Skin epidermis (tissue), 12 donors: Measurements from ENCODE around the gene USP32.
"Not testable (repeated sequence)": the region's sequence is repeated elsewhere in the genome, so short reads cannot be mapped to it uniquely, and the experiment has no call there.

Experiments used
- H3K27ac ChIP-seq, 21 experiments: fragments of 200-600 bp; sonication (generic) in 11 of 21; one replicate each; pipeline ENCODE4 v1.5.0; 2020; ENCODE audit warnings: mild to moderate bottlenecking in 3 of 21, inconsistent platforms in 2 of 21, moderate library complexity in 2 of 21
- H3K4me3 ChIP-seq, 7 experiments: fragments of 200-600 bp; sonication (generic) in 2 of 7; one replicate each; pipeline ENCODE4 v1.5.0; 2020; ENCODE audit warnings: inconsistent platforms in 2 of 7, mild to moderate bottlenecking in 2 of 7, moderate library complexity in 1 of 7

USP32 gene

GRCh38 chr17:60205782-60206181, 186.2 kb downstream of the USP32 start:
- not testable (repeated sequence) for H3K27ac ChIP-seq, H3K4me3 ChIP-seq

DNA sequence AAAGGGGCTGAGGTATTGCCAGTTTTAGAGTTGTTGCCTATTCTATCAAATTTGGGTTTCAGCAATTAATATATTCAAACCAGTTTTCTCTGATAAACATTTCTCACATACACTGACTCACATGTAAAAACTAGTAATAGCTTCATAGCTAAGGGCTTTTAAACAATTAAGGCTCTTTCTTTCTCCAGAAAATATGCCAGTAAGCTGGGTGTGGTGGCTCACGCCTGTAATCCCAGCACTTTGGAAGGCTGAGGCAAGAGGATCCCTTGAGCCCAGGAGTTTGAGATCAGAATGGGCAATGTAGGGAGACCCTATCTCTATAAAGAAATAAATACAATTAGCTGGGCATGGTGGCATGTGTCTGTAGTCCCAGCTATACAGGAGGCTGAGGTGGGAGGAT, 193.3 kb downstream of the USP32 start:
- not testable (repeated sequence) for H3K4me3 ChIP-seq, H3K27ac ChIP-seq

- H3K4me3 ChIP-seq, H3K27ac ChIP-seq: not testable (repeated sequence)
Observed at GRCh38 chr17:60194141-60194540, 197.8 kb downstream of the USP32 start.

- no peak overlapping the region for H3K4me3 ChIP-seq
- no peak overlapping the region for H3K27ac ChIP-seq
Observed at GRCh38 chr17:60193482-60193881, 198.5 kb downstream of the USP32 start.

DNA sequence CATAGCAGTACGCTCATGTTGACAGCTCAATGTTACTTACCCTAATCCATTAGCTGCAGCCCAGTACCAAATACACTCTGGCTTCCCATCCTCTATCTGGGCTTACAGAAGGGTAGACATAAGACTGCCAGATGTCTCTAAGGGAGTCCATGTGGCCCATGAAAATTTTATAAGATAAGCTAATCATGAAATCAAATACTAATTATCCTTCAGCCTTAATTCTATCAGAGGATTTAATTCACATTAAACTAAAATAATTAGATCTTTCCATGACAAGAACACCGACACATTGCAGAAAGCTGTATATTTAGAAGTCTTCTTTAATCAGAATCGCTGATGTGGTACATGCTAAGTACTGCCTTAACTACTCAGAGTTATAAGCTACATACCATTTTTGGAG, 198.9 kb downstream of the USP32 start:
- not testable (repeated sequence) for H3K27ac ChIP-seq, H3K4me3 ChIP-seq

GRCh38 chr17:60190032-60190431, 201.9 kb downstream of the USP32 start:
- not testable (repeated sequence) for H3K4me3 ChIP-seq

GRCh38 chr17:60188759-60189158, 203.2 kb downstream of the USP32 start:
- Histone ChIP-seq H3K4me3 (no peak overlapping the region), H3K27ac (no peak overlapping the region)

More at GRCh38 chr17:60190032-60190431, 201.9 kb downstream of the USP32 start:
- H3K27ac ChIP-seq: not testable (repeated sequence)

DNA sequence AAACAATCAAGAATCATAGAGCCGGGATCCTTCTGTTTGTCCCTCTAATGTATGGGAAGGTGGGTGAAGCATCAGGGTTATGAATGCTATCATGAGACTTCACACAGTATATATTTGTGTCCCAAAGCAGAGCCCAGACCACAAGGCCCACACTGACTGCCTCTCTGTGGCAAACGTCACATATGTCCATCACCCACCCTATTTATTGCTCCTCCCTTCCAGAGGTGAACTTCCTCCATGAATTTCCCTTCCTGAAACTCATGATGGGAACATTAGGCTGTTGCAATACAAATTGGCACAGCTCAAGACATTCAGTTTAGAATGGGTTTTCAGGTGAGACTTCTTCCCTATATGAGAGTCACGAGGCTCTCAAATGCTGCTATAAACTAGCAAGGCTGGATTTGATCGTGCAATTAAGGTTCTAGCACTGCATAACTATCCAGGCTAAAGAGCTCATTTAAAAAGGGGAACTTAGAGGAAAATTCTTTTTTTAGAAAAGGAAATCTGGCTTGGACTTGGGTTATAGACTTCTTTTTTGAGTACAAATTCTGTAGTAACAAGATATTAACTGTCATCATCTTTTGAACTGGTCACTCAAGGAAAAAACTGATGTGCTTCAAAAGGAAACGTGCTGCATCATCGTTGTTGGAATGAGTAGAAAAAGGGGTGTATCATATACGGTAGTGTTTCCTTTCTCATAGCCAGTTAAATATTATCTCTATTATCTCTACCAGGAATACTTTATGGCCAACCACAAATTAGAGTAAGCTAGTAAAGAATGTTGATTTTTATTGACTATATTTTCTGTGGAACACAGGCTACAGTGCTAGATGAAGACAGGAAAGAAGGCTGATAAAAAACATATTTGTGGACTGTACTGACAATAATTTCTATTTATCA, 204.8 kb downstream of the USP32 start:
- H3K4me3 ChIP-seq, H3K27ac ChIP-seq: not testable (repeated sequence)

DNA sequence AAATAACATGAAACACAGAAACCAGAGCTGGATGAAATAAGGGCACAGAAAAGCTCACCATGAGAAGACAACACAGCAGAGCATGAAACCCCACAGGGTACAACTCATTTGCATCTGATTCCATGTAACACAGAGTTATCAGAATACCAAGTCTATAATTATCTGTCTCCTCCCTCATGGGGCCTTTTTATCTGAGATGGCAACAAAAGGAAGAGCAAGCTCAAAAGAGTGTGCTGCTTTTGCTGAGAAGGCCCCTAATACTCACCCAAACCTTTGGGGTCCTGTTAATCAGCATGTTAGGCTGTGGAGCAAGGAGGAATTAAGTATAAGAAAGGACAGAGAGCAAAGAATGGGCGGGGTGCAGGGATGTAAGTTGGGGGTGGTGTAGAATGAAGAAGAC, 205.6 kb downstream of the USP32 start:
- not testable (repeated sequence) for H3K4me3 ChIP-seq, H3K27ac ChIP-seq

GRCh38 chr17:60180380-60180779, 211.6 kb downstream of the USP32 start:
- H3K4me3 ChIP-seq, H3K27ac ChIP-seq: not testable (repeated sequence)

DNA sequence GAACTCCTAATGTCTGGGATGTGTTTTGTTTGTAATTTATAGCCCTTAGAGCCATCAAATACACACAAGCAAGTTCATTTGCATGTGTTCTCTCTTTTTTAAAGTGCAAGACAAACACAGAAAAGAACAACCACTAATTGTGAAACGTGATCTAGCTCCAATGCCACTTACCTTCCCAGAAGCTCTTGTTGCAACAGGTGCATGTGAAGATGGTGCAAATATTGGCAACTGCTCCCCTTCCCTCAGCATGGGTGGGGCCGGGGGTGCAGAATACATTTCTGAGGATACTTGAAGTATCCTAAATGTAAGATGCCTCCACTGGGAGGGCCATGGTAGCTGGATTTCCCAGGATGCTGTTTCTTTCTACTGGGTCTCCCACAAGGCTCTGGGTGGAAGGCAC, 213.8 kb downstream of the USP32 start:
- H3K4me3 ChIP-seq, H3K27ac ChIP-seq: not testable (repeated sequence)

GRCh38 chr17:60176763-60177162, 215.2 kb downstream of the USP32 start:
- not testable (repeated sequence) for H3K27ac ChIP-seq, H3K4me3 ChIP-seq

DNA sequence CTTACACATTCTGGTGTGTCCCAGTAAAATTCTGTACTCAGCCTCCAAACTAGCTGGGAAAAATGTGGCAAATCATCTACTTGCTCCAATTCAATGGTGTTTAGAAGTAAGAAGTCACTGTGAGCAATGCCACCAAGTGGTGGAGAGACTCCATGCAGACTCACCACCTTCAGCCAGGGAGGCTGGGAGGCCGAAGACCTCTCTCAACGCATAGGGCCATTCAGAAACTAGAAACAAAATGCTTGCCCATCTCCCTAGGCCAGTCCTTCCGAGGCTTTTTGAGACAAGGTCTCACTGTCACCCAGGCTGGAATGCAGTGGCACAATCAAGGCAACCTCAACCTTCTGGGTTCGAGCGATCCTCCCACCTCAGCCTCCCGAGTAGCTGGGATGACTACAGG, 217.2 kb downstream of the USP32 start:
- H3K4me3 ChIP-seq, H3K27ac ChIP-seq: not testable (repeated sequence)

DNA sequence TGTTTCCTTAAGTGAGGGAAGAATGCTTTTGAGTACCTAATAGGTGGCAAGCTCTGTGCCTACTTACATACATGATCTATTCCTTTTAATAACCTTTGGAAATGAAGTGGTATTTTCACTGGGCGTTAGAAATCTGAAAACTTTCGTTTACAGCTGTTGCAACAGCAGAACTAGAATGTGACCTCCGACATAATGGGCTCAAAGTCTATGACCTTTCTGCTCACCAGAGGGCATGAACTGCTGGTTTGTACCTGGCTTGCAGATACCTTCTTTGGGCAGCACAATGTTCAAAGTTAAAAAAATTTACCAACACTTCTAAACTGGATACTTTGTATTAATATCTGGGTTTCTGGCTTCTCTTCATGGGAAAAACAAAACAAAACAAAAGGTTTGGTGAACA, 217.9 kb downstream of the USP32 start:
- Histone ChIP-seq H3K4me3 (no peak overlapping the region), H3K27ac (no peak overlapping the region)

DNA sequence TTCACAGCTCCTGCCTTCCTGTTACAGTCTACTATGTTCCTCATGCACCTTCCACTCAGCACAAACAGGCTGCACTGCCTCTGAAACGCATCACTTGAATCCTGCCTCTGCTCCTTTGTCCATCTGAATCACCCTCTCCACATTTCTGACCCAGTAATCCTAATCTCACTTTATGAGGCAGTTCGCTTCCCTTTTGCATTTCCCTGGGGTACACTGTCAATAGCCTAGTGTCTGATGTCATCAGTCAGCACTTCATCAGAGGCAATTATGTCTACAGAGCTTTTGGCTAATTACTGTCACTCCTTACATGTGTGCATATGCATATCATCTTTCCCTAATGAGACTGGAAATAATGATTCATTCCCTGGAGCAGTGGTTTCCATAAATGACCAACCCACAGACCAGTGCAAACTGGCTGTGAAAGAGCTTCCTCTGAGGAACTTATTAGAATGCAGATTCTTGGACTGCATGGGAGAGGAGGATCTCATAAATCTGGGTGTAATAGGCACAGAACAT, 218.6 kb downstream of the USP32 start:
- Histone ChIP-seq H3K4me3 (no peak overlapping the region), H3K27ac (no peak overlapping the region)

DNA sequence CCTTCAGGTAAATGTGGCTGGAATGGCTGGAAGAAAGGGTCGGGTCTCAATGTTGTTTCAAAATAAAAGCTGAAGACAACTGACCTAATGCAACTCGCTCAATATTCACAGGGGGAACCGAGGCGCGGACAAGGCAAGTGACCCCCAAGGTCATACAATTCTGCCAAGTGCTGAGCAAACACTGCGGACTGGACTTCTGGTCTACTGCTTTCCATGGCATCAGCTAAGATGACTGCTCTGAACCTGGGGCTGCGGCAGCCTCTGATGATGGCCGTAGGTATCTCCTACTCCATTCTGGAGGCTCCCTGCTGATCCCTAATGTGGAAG, 220.2 kb downstream of the USP32 start:
- Histone ChIP-seq H3K4me3 (no peak overlapping the region), H3K27ac (no peak overlapping the region)

- Histone ChIP-seq H3K4me3 (no peak overlapping the region), H3K27ac (peak overlapping the region in 4 of 21 experiments; percentile 31 to 40 (median 36))
Observed at GRCh38 chr17:60170835-60171752, 220.8 kb downstream of the USP32 start.

DNA sequence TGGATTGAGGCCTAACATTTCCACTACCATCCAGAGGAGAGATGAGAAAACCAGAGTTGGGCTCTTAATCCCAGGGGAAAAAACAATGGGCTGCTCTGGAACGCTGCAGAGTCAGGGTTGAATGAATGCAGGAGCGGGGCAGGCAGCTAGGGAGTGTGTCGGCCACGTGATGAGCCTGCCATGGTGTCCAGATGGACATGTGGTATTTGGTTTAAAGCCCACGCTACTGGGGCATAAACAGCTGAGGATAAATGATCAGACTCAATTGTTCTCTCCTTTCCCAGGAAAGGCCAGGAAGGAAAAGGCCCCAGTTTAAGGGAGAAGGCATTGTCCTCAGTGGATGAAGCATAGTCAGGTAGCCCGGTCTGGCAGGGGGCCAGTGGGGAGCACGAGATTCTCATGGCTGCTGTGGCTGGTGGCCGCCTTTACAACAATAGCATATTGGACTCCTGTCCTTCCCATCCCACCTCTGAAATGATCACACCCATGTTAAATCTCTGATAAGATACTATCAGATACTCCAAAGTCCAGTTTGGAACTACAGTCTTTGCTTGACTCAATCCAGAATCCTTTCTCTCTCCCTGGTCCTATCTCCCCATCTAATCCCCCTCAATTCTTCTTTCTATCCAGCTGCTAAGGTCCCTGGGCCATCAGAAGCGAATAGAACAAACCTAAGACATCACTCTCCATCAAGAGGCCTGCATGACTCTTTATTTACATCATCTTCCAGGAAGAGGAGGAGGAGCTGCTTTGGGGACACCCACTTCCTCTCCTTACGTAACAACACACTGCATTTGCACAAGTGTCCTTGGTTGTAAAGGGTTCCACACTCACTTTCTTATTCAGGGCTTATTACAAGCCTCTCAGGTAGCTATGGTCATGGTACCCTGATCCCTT, 221.8 kb downstream of the USP32 start:
- peak overlapping the region in 7 of 21 experiments; percentile 7 to 54 (median 35) for H3K27ac ChIP-seq
- no peak overlapping the region for H3K4me3 ChIP-seq

DNA sequence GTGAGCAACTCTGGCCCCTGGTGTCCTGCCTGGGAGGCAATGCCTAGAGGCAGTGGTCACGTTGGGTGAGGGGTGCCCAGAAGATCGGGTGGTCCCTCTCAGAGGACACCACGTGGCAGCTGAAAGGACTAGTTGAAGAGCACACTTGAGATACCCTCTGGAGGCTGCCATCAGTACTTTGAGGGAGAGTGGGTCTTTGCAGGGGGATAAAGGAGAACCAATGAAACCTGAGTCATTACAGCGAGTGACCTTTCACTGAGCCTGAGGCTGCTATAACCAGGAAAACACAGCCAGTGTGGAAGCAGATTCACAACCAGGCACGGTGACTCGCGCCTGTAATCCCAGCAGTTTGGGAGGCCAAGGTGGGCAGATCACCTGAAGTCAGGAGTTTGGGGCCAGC, 223.3 kb downstream of the USP32 start:
- Histone ChIP-seq H3K4me3 (no peak overlapping the region), H3K27ac (no peak overlapping the region)
